ENCODE data around the gene TARP.
"Not testable (repeated sequence)": the region's sequence is repeated elsewhere in the genome, so short reads cannot be mapped to it uniquely, and the experiment has no call there.

Gene TARP

GRCh38 chr7:38262545-38262944 lies 10.9 kb downstream of the TARP start:
- no peak for DNase-seq (ENCODE audit: low read depth, low spot score)
- no peak overlapping the region for H3K4me3 ChIP-seq (ENCODE audit: insufficient read length, low read depth)
- no peaks in the 10 kb centered on the region for H3K27me3 ChIP-seq (ENCODE audit: insufficient read depth, insufficient read length)
- no peak for TF ChIP-seq YY1 (IDR thresholded peaks at IDR 0.05; ENCODE audit: insufficient read depth, insufficient read length)
- TF ChIP-seq SUZ12 (IDR thresholded peaks at IDR 0.05; ENCODE audit: extremely low read depth, insufficient read depth, insufficient read length), result no peak
- TF ChIP-seq ZNF274 (IDR thresholded peaks at IDR 0.05; ENCODE audit: low read depth, low read length), result no peak
- no peak overlapping the region for H3K9ac ChIP-seq (ENCODE audit: insufficient read length, low read depth)
- H3K36me3 ChIP-seq (ENCODE audit: insufficient read depth, insufficient read length, low read length), result no peaks in the 10 kb centered on the region
- no peaks in the 10 kb centered on the region for H3K4me1 ChIP-seq (ENCODE audit: insufficient read depth, insufficient read length)
- H3K9me3 ChIP-seq (ENCODE audit: insufficient read depth, low read length), result no peaks in the 10 kb centered on the region

GRCh38 chr7:38262026-38262425 lies 11.4 kb downstream of the TARP start:
- not testable (repeated sequence) for H3K9ac ChIP-seq (ENCODE audit: insufficient read length, low read depth); H3K4me1 ChIP-seq (ENCODE audit: insufficient read depth, insufficient read length); H3K9me3 ChIP-seq (ENCODE audit: insufficient read depth, low read length); DNase-seq (ENCODE audit: low read depth, low spot score); H3K4me3 ChIP-seq (ENCODE audit: insufficient read length, low read depth); H3K36me3 ChIP-seq (ENCODE audit: insufficient read depth, insufficient read length, low read length); H3K27me3 ChIP-seq (ENCODE audit: insufficient read depth, insufficient read length)

- DNase-seq (ENCODE audit: low read depth, low spot score); H3K4me1 ChIP-seq (ENCODE audit: insufficient read depth, insufficient read length); H3K36me3 ChIP-seq (ENCODE audit: insufficient read depth, insufficient read length, low read length); H3K27me3 ChIP-seq (ENCODE audit: insufficient read depth, insufficient read length); H3K9ac ChIP-seq (ENCODE audit: insufficient read length, low read depth); H3K4me3 ChIP-seq (ENCODE audit: insufficient read length, low read depth); H3K9me3 ChIP-seq (ENCODE audit: insufficient read depth, low read length): not testable (repeated sequence)
These were observed 11.8 kb downstream of the TARP start for GRCh38 chr7:38261601-38262000.

GRCh38 chr7:38259157-38259556 lies 14.3 kb downstream of the TARP start:
- not testable (repeated sequence) for H3K27me3 ChIP-seq (ENCODE audit: insufficient read depth, insufficient read length); H3K9me3 ChIP-seq (ENCODE audit: insufficient read depth, low read length); H3K4me1 ChIP-seq (ENCODE audit: insufficient read depth, insufficient read length); DNase-seq (ENCODE audit: low read depth, low spot score); H3K4me3 ChIP-seq (ENCODE audit: insufficient read length, low read depth); H3K9ac ChIP-seq (ENCODE audit: insufficient read length, low read depth); H3K36me3 ChIP-seq (ENCODE audit: insufficient read depth, insufficient read length, low read length)

- H3K4me3 ChIP-seq (ENCODE audit: insufficient read length, low read depth), result no peak overlapping the region
- TF ChIP-seq YY1 (IDR thresholded peaks at IDR 0.05; ENCODE audit: insufficient read depth, insufficient read length), result no peak
- no peak for TF ChIP-seq ZNF274 (IDR thresholded peaks at IDR 0.05; ENCODE audit: low read depth, low read length)
- no peak for TF ChIP-seq SUZ12 (IDR thresholded peaks at IDR 0.05; ENCODE audit: extremely low read depth, insufficient read depth, insufficient read length)
- DNase-seq (ENCODE audit: low read depth, low spot score), result no peak
- H3K36me3 ChIP-seq (ENCODE audit: insufficient read depth, insufficient read length, low read length), result no peaks in the 10 kb centered on the region
- no peak overlapping the region for H3K9ac ChIP-seq (ENCODE audit: insufficient read length, low read depth)
- H3K27me3 ChIP-seq (ENCODE audit: insufficient read depth, insufficient read length), result no peaks in the 10 kb centered on the region
- H3K4me1 ChIP-seq (ENCODE audit: insufficient read depth, insufficient read length), result no peaks in the 10 kb centered on the region
- no peaks in the 10 kb centered on the region for H3K9me3 ChIP-seq (ENCODE audit: insufficient read depth, low read length)
These were observed 16.1 kb downstream of the TARP start for GRCh38 chr7:38257350-38257677.

GRCh38 chr7:38249849-38250248 lies 23.6 kb downstream of the TARP start:
- H3K27me3 ChIP-seq (ENCODE audit: insufficient read depth, insufficient read length); H3K4me1 ChIP-seq (ENCODE audit: insufficient read depth, insufficient read length); H3K9ac ChIP-seq (ENCODE audit: insufficient read length, low read depth); DNase-seq (ENCODE audit: low read depth, low spot score); H3K36me3 ChIP-seq (ENCODE audit: insufficient read depth, insufficient read length, low read length); H3K4me3 ChIP-seq (ENCODE audit: insufficient read length, low read depth); H3K9me3 ChIP-seq (ENCODE audit: insufficient read depth, low read length): not testable (repeated sequence)

- no peaks in the 10 kb centered on the region for H3K36me3 ChIP-seq (ENCODE audit: insufficient read depth, insufficient read length, low read length)
- H3K4me1 ChIP-seq (ENCODE audit: insufficient read depth, insufficient read length), result no peaks in the 10 kb centered on the region
- TF ChIP-seq YY1 (IDR thresholded peaks at IDR 0.05; ENCODE audit: insufficient read depth, insufficient read length) (no peak), SUZ12 (IDR thresholded peaks at IDR 0.05; ENCODE audit: extremely low read depth, insufficient read depth, insufficient read length) (no peak), ZNF274 (IDR thresholded peaks at IDR 0.05; ENCODE audit: low read depth, low read length) (no peak)
- H3K27me3 ChIP-seq (ENCODE audit: insufficient read depth, insufficient read length), result no peaks in the 10 kb centered on the region
- no peak overlapping the region for H3K4me3 ChIP-seq (ENCODE audit: insufficient read length, low read depth)
- H3K9me3 ChIP-seq (ENCODE audit: insufficient read depth, low read length), result no peaks in the 10 kb centered on the region
- H3K9ac ChIP-seq (ENCODE audit: insufficient read length, low read depth), result no peak overlapping the region
- no peak for DNase-seq (ENCODE audit: low read depth, low spot score)
These were observed 25.3 kb downstream of the TARP start for GRCh38 chr7:38248069-38248567.

GRCh38 chr7:38245409-38245977 lies 27.9 kb downstream of the TARP start:
- Histone ChIP-seq H3K36me3 (ENCODE audit: insufficient read depth, insufficient read length, low read length) (no peaks in the 10 kb centered on the region), H3K4me3 (ENCODE audit: insufficient read length, low read depth) (no peak overlapping the region), H3K9ac (ENCODE audit: insufficient read length, low read depth) (no peak overlapping the region), H3K4me1 (ENCODE audit: insufficient read depth, insufficient read length) (no peaks in the 10 kb centered on the region), H3K9me3 (ENCODE audit: insufficient read depth, low read length) (no peaks in the 10 kb centered on the region), H3K27me3 (ENCODE audit: insufficient read depth, insufficient read length) (no peaks in the 10 kb centered on the region)
- TF ChIP-seq YY1 (IDR thresholded peaks at IDR 0.05; ENCODE audit: insufficient read depth, insufficient read length), result no peak
- no peak for TF ChIP-seq SUZ12 (IDR thresholded peaks at IDR 0.05; ENCODE audit: extremely low read depth, insufficient read depth, insufficient read length)
- TF ChIP-seq ZNF274 (IDR thresholded peaks at IDR 0.05; ENCODE audit: low read depth, low read length), result no peak
- DNase-seq (ENCODE audit: low read depth, low spot score), result no peak

Measured in NT2/D1 (cell line).